Astrocyte (in vitro differentiated cells and primary cell): ENCODE data around the gene AK5. TPM values are rescaled to one million over a fixed set of nuclear protein-coding genes. Genes with fewer than 3 reads are reported as not detected.
"Not testable (repeated sequence)": the region's sequence is repeated elsewhere in the genome, so short reads cannot be mapped to it uniquely, and the experiment has no call there.

Source experiments
- DNase-seq: peaks from one replicate; pipeline ENCODE4 v3.0.0-alpha.2; 2010; ENCODE audit warnings: low read depth
- FAIRE-seq: peaks from 2 replicates; lab custom pipeline; 2011; peaks lifted over from hg19 to GRCh38; lab: Jason Lieb, UNC
- H2AFZ ChIP-seq: 2 replicates; pipeline ENCODE4 v1.6.0; 2012; ENCODE audit warnings: low read depth, low read length, inconsistent platforms
- H3K27ac ChIP-seq: 2 replicates; pipeline ENCODE4 v1.5.1; 2011; ENCODE audit warnings: low read depth, low read length, inconsistent platforms
- H3K27me3 ChIP-seq: 2 replicates; pipeline ENCODE4 v1.6.0; 2011; ENCODE audit warnings: low read length, inconsistent platforms; ENCODE audit not compliant: insufficient read depth
- H3K36me3 ChIP-seq: 2 replicates; pipeline ENCODE4 v1.5.1; 2011; ENCODE audit warnings: low read length, inconsistent platforms; ENCODE audit not compliant: insufficient read depth
- H3K4me1 ChIP-seq: 2 replicates; pipeline ENCODE4 v1.5.1; 2011; ENCODE audit warnings: low read length, inconsistent platforms; ENCODE audit not compliant: insufficient read depth
- H3K4me2 ChIP-seq: 2 replicates; pipeline ENCODE4 v1.6.0; 2012; ENCODE audit warnings: low read length, inconsistent platforms
- H3K4me3 ChIP-seq: 2 replicates; pipeline ENCODE4 v1.5.1; 2011; ENCODE audit warnings: low read depth, mild to moderate bottlenecking, low read length, inconsistent platforms; ENCODE audit not compliant: insufficient read depth
- H3K79me2 ChIP-seq: 2 replicates; pipeline ENCODE4 v1.6.0; 2012; ENCODE audit warnings: mild to moderate bottlenecking, low read length, inconsistent platforms; ENCODE audit not compliant: insufficient read depth
- H3K9ac ChIP-seq: 2 replicates; pipeline ENCODE4 v1.6.0; 2012; ENCODE audit warnings: mild to moderate bottlenecking, low read length, inconsistent platforms
- H3K9me3 ChIP-seq: 2 replicates; pipeline ENCODE4 v1.5.1; 2012; ENCODE audit warnings: low read depth, mild to moderate bottlenecking, low read length, inconsistent platforms; ENCODE audit not compliant: insufficient read depth
- H4K20me1 ChIP-seq: 2 replicates; pipeline ENCODE4 v1.6.0; 2012; ENCODE audit warnings: low read length, inconsistent platforms; ENCODE audit not compliant: insufficient read depth
- H3K27ac Mint-ChIP-seq: one replicate; pipeline ENCODE4 v1.8.0; 2021; ENCODE audit warnings: mild to moderate bottlenecking, mixed read lengths; ENCODE audit not compliant: unreplicated experiment
- H3K27me3 Mint-ChIP-seq: one replicate; pipeline ENCODE4 v1.8.0; 2021; ENCODE audit warnings: low read depth, mixed read lengths; ENCODE audit not compliant: unreplicated experiment
- H3K36me3 Mint-ChIP-seq: one replicate; pipeline ENCODE4 v1.8.0; 2021; ENCODE audit warnings: low read depth, mixed read lengths; ENCODE audit not compliant: unreplicated experiment
- H3K4me1 Mint-ChIP-seq: one replicate; pipeline ENCODE4 v1.8.0; 2021; ENCODE audit warnings: low read depth, mixed read lengths; ENCODE audit not compliant: unreplicated experiment
- H3K4me3 Mint-ChIP-seq: one replicate; pipeline ENCODE4 v1.8.0; 2021; ENCODE audit warnings: mild to moderate bottlenecking, moderate library complexity, mixed read lengths; ENCODE audit not compliant: unreplicated experiment
- H3K9me3 Mint-ChIP-seq: one replicate; pipeline ENCODE4 v1.8.0; 2021; ENCODE audit warnings: mild to moderate bottlenecking, mixed read lengths; ENCODE audit not compliant: unreplicated experiment
- CTCF ChIP-seq: IDR thresholded peaks from 2 replicates; pipeline ENCODE4 v1.5.1; 2011; ENCODE audit warnings: low read depth, mild to moderate bottlenecking, inconsistent platforms, low read length, moderate library complexity; ENCODE audit not compliant: insufficient read depth
- EZH2 ChIP-seq: IDR thresholded peaks from 2 replicates; pipeline ENCODE4 v1.6.1; 2012; ENCODE audit warnings: mild to moderate bottlenecking, low read length, inconsistent platforms; ENCODE audit not compliant: insufficient read depth
- total RNA-seq: library from RNA; stranded (reverse); gene quantifications from 2 replicates; pipeline ENCODE4 v1.2.1, GENCODE V29; 2021

AK5 gene
- total RNA-seq, 1 donor from 2014 or later: 4.4 TPM

- TF ChIP-seq EZH2: no peak
- no peak for TF ChIP-seq CTCF
- H3K9me3 ChIP-seq: no peaks in the 10 kb centered on the region
- H3K4me2 ChIP-seq: no peak overlapping the region
- no peaks in the 10 kb centered on the region for H3K36me3 ChIP-seq
- H3K27ac Mint-ChIP-seq: no peak overlapping the region
- no peak overlapping the region for H3K4me3 ChIP-seq
- no peaks in the 10 kb centered on the region for H3K36me3 Mint-ChIP-seq
- H3K9ac ChIP-seq: no peak overlapping the region
- no peak for DNase-seq
- H3K9me3 Mint-ChIP-seq: no peaks in the 10 kb centered on the region
- no peak overlapping the region for H3K4me3 Mint-ChIP-seq
- no peaks in the 10 kb centered on the region for H3K4me1 ChIP-seq
- H3K27ac ChIP-seq: no peak overlapping the region
- no peaks in the 10 kb centered on the region for H3K27me3 Mint-ChIP-seq
- no peaks in the 10 kb centered on the region for H4K20me1 ChIP-seq
- no peaks in the 10 kb centered on the region for H3K4me1 Mint-ChIP-seq
- no peak overlapping the region for H2AFZ ChIP-seq
- no peaks in the 10 kb centered on the region for H3K27me3 ChIP-seq
- FAIRE-seq: no peak
- no peaks in the 10 kb centered on the region for H3K79me2 ChIP-seq
Measured at GRCh38 chr1:77310924-77311323, 29.1 kb downstream of the AK5 start.

- not testable (repeated sequence) for FAIRE-seq, H3K27ac ChIP-seq, H3K4me3 Mint-ChIP-seq, H3K9me3 ChIP-seq, H3K9ac ChIP-seq, H3K27me3 Mint-ChIP-seq, H3K36me3 Mint-ChIP-seq, H3K9me3 Mint-ChIP-seq, H3K4me2 ChIP-seq, H3K79me2 ChIP-seq, H2AFZ ChIP-seq, H3K4me3 ChIP-seq, DNase-seq, H3K27ac Mint-ChIP-seq, H3K27me3 ChIP-seq, H3K36me3 ChIP-seq, H3K4me1 Mint-ChIP-seq, H4K20me1 ChIP-seq, H3K4me1 ChIP-seq
Measured at GRCh38 chr1:77312364-77312763, 30.5 kb downstream of the AK5 start.

- Mint-ChIP-seq H3K36me3 (no peaks in the 10 kb centered on the region), H3K4me1 (peaks cover 4% of the 10 kb centered on the region), H3K27ac (no peak overlapping the region), H3K27me3 (no peaks in the 10 kb centered on the region), H3K4me3 (no peak overlapping the region), H3K9me3 (no peaks in the 10 kb centered on the region)
- Histone ChIP-seq H3K27me3 (no peaks in the 10 kb centered on the region), H3K9me3 (no peaks in the 10 kb centered on the region), H2AFZ (no peak overlapping the region), H3K9ac (no peak overlapping the region), H3K36me3 (no peaks in the 10 kb centered on the region), H3K4me2 (no peak overlapping the region), H3K79me2 (no peaks in the 10 kb centered on the region), H3K27ac (no peak overlapping the region), H3K4me1 (no peaks in the 10 kb centered on the region), H3K4me3 (no peak overlapping the region), H4K20me1 (no peaks in the 10 kb centered on the region)
- TF ChIP-seq CTCF (peak; percentile 14), EZH2 (no peak)
- DNase-seq (no peak), FAIRE-seq (no peak)
Measured at GRCh38 chr1:77313491-77313890, 31.7 kb downstream of the AK5 start.
